Measurements from ENCODE around the gene MRGPRE.

The MRGPRE gene

DNA sequence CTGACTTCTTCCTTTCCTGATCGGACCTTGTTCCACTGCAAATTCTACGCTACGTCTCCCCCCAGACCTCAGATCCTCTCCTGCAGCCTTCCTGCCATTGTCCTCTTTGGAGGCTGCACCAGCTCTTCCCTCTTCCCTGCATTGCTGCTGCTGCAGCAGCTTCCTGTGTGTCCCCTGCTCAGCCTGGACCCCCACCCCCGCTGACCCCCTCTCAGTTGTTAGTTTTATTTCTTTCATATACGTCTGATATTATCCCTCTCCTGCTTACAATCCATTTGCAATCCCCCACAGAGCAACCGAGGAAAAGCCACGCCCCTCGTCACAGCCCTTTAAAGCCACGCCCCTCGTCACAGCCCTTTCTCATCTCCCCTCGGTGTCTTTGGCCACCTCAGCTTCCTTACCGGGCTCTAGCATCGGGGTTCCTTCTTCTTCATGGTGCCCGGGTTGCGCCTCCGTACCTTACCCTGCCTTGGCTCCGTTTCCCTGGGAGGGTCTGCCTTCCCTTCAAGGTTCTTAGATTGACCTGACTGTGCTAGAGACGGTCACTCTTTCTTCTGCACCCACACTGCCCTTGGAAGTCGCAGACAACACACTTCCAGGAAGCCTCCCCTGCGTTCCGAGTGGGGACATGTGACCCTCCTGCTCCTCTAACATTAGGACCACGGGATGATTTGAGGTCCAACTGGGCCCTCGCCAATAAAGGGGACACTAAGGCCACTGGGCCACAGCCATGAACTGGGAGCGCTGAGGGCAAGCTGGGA lies 18.4 kb downstream of the MRGPRE start:
- no peak for DNase-seq (ENCODE audit: low read depth)
- TF ChIP-seq, protein P1, sequence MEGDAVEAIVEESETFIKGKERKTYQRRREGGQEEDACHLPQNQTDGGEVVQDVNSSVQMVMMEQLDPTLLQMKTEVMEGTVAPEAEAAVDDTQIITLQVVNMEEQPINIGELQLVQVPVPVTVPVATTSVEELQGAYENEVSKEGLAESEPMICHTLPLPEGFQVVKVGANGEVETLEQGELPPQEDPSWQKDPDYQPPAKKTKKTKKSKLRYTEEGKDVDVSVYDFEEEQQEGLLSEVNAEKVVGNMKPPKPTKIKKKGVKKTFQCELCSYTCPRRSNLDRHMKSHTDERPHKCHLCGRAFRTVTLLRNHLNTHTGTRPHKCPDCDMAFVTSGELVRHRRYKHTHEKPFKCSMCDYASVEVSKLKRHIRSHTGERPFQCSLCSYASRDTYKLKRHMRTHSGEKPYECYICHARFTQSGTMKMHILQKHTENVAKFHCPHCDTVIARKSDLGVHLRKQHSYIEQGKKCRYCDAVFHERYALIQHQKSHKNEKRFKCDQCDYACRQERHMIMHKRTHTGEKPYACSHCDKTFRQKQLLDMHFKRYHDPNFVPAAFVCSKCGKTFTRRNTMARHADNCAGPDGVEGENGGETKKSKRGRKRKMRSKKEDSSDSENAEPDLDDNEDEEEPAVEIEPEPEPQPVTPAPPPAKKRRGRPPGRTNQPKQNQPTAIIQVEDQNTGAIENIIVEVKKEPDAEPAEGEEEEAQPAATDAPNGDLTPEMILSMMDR (conservative IDR thresholded peaks at IDR 0.05; ENCODE audit: low read depth, low read length) = no peak

DNA sequence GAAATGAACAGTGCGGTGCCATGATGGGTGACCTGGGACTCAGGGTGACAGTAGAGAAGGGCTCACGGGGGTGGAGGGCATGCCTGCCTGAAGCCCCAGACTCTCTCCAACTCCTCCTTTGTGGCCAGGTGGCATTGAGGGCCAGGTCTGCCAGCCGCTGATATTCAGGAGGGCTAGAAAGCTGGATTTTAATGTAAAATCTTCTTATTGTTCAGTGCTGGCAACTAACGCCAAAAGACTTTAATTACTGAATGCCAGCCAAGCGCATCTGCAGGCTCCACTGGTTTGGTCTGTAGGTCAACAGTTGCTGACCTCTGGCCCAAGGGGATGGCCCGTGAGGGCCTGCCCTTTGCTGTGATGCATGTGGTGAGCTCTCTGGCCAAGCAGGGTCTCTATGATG lies 23.9 kb downstream of the MRGPRE start:
- no peak overlapping the region for H3K4me3 ChIP-seq (ENCODE audit: low read length)
- no peak for DNase-seq (ENCODE audit: low read depth)
- TF ChIP-seq, protein P1 (conservative IDR thresholded peaks at IDR 0.05; ENCODE audit: low read depth, low read length) = no peak

More for the DNA sequence above, 18.4 kb downstream of the MRGPRE start:
- H3K4me3 ChIP-seq (ENCODE audit: low read length) = no peak overlapping the region

DNA sequence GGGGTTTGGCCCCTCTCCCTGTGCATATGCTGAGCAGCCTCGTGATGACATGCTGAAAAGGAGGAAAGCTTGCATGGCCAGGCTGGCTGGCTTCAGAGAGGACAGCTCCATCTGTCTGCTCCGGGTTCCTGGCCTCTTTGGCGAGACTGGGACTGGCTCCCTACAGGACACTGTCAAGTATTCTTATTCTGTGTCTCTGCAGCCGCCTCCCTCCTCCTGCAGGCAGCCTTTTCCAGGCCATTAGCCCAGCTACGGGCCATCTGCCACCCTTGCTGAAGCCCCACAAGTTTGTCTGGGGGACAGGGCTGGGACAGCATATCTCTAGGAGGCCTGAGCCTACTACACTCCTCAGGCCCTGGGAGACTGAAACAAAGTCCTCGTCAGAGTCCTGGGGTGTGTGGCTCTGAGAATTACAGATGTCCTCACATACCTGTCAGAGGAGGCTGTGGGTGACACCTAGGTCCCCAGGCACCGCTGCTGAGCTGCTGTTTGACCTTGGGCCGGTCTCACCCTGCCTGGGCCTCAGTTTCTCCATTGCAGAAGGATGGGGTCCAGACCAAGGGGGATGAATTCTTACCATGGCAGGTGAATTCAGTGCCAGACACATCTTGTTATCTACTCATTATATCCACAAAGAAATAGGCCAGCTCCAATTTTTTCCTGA lies 24.6 kb downstream of the MRGPRE start:
- TF ChIP-seq, protein P1 (conservative IDR thresholded peaks at IDR 0.05; ENCODE audit: low read depth, low read length) = no peak
- no peak overlapping the region for H3K4me3 ChIP-seq (ENCODE audit: low read length)

DNA sequence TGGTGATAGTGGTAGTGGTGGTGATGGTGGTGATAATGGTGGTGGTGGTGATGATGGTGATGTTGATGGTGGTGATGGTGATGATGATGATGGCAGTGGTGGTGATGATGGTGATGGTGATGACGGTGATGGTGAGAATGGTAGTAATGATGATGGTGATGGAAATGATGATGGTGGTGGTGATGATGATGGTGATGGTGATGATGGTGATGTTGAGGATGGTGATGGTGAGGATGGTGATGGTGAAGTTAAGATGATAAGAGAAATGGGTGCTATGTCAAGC lies 25.4 kb downstream of the MRGPRE start:
- no peak for DNase-seq (ENCODE audit: low read depth)
- TF ChIP-seq, protein P1 (conservative IDR thresholded peaks at IDR 0.05; ENCODE audit: low read depth, low read length) = no peak
- no peak overlapping the region for H3K4me3 ChIP-seq (ENCODE audit: low read length)

More for the DNA sequence above, 24.6 kb downstream of the MRGPRE start:
- DNase-seq (ENCODE audit: low read depth) = no peak

DNA sequence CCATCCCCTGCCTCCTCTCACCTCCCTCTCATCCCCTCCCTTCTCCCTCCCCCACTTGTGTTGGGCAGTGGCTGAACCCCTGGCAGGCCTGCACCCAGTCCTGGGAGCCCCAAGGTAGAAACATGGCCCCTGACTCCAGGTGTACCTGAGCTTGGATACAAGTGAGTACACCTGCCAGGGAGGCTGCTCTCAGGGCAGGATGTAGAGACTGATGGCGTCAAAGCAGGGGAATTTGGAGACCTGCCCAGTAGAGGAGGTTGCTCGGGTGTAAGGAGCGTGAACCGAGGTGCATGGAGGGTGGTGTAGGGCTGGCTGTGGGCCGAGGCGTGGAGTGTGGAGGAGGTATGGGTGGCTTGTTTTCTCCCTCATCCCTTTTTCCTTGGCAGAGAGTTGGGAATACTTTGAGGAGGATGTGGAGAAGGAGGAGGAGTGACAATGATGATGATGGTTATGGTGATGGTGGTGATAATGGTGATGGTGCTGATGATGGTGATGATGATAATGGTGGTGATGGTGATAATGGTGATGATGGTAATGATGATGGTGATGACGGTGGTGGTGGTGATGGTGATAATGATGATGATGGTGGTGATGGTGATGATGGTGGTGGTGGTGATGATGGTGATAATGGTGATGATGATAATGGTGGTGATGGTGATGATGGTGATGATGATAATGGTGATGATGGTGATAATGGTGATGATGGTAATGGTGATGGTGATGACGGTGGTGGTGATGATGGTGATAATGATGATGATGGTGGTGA lies 25.9 kb downstream of the MRGPRE start:
- TF ChIP-seq, protein P1 (conservative IDR thresholded peaks at IDR 0.05; ENCODE audit: low read depth, low read length) = no peak
- no peak for DNase-seq (ENCODE audit: low read depth)
- H3K4me3 ChIP-seq (ENCODE audit: low read length) = no peak overlapping the region

DNA sequence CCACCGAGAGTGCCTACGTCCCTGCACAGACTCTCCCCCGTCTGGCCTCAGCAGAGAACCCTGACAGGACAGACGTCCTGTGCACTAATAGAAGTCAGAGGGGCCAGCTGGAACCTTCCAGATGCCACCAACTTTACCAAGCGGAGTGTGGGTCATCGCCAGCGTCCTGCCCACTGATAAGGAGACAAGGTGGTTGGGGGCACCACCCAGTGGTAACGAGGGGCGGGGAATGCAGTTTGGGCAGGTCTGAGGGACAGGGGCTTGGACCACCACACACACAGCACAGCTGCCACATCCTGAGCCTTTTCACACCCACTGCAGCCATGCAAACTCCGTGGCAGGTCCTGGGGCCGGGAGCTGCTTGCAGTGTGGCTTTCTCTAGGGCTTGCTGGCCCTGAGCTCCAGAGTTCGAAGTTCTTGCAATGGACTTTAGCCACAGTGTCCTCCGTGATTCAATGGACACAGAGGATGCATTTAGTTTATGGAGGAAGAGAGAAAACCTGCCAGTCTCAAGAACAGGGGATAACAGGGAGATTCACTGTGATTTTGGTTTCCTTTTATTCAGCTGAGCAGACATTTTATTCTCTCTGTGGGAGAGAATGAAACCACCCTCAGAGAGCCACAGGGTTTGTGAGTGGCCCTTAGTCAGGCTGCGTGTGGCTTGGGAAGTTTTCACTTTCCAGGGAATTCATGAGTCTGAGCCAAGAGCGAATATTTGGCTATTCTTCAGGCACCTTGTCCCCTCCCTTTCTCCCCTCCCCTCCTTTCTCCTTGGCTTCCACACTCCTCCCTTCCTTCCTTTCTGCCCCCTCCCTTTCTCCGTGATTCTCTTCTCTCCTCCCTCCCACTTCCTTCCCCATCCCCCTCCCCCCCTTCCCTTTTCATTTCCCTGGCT lies 26.7 kb downstream of the MRGPRE start:
- DNase-seq (ENCODE audit: low read depth) = no peak
- no peak overlapping the region for H3K4me3 ChIP-seq (ENCODE audit: low read length)
- TF ChIP-seq, protein P1 (conservative IDR thresholded peaks at IDR 0.05; ENCODE audit: low read depth, low read length) = no peak
